LNCaP clone FGC (cell line): ENCODE results near the gene KCNJ14.
A peak's percentile ranks its signal among the peaks of the same experiment; 100 is the strongest.

Source experiments
- DNase-seq: peaks from one replicate; pipeline ENCODE4 v3.0.0-alpha.2; 2011; ENCODE audit warnings: low read depth
- H3K4me3 ChIP-seq: 2 replicates; pipeline ENCODE4 v1.5.1; 2011; ENCODE audit warnings: mild to moderate bottlenecking, low read depth, low read length, control low read depth
- CTCF ChIP-seq: IDR thresholded peaks from 2 replicates; pipeline ENCODE4 v1.5.1; 2012; ENCODE audit warnings: mild to moderate bottlenecking; ENCODE audit not compliant: control insufficient read depth, insufficient read depth; ENCODE audit errors: extremely low read depth

The KCNJ14 gene

GRCh38 chr19:48444936-48445200, 10.5 kb upstream of the KCNJ14 start:
- no peak for DNase-seq
- no peak for TF ChIP-seq CTCF
- H3K4me3 ChIP-seq, result peak overlapping the region; percentile 90

GRCh38 chr19:48445256-48445605, 10.1 kb upstream of the KCNJ14 start:
- TF ChIP-seq CTCF, result peak; percentile 37; the same call in 1 of the 2 replicates
- peak overlapping the region; percentile 90 for H3K4me3 ChIP-seq
- DNase-seq, result peak; percentile 71

GRCh38 chr19:48445606-48446481, 9.5 kb upstream of the KCNJ14 start, which contains the start of gene GRWD1:
Gene GRWD1, plus strand, starts transcription at chr19:48445983. Its CDS starts 23 bp downstream, at chr19:48446006.
- peak; percentile 22; the same call in 1 of the 2 replicates for TF ChIP-seq CTCF
- peak; percentile 78 for DNase-seq
- peak within 1 kb of the TSS; percentile 90 for H3K4me3 ChIP-seq

GRCh38 chr19:48446579-48446978, 8.8 kb upstream of the KCNJ14 start:
- TF ChIP-seq CTCF, result no peak
- peak overlapping the region; percentile 90 for H3K4me3 ChIP-seq
- DNase-seq, result no peak

GRCh38 chr19:48448563-48448962, 6.8 kb upstream of the KCNJ14 start:
- DNase-seq, result no peak
- no peak for TF ChIP-seq CTCF
- H3K4me3 ChIP-seq, result no peak overlapping the region

GRCh38 chr19:48450441-48450840, 4.9 kb upstream of the KCNJ14 start:
- DNase-seq, result no peak
- no peak overlapping the region for H3K4me3 ChIP-seq
- TF ChIP-seq CTCF, result no peak

GRCh38 chr19:48450863-48451262, 4.5 kb upstream of the KCNJ14 start:
- no peak for TF ChIP-seq CTCF
- H3K4me3 ChIP-seq, result no peak overlapping the region
- DNase-seq, result no peak
